Kidney epithelial cell (primary cell): ENCODE data around the gene ZG16B. TPM values are rescaled to one million over a fixed set of nuclear protein-coding genes. Genes with fewer than 3 reads are reported as not detected.
A peak's percentile ranks its signal among the peaks of the same experiment; 100 is the strongest.

ENCODE experiments used
- DNase-seq: peaks from one replicate; pipeline ENCODE4 v3.0.0-alpha.2; 2010; ENCODE audit warnings: low read depth
- H3K27me3 ChIP-seq: 2 replicates; pipeline ENCODE4 v1.6.0; 2011; ENCODE audit warnings: low read length; ENCODE audit not compliant: control insufficient read depth, insufficient read depth
- H3K36me3 ChIP-seq: 2 replicates; pipeline ENCODE4 v1.5.1; 2011; ENCODE audit warnings: low read length; ENCODE audit not compliant: control insufficient read depth, insufficient read depth
- H3K4me3 ChIP-seq: 2 replicates; pipeline ENCODE4 v1.5.1; 2011; ENCODE audit warnings: low read depth, mild to moderate bottlenecking, control low read depth, low read length
- total RNA-seq: library from RNA; depleted of rRNA; stranded (reverse); fragments of >200 nt; gene quantifications from 2 replicates; pipeline ENCODE4 v1.2.3, GENCODE V29; 2015
- TF ChIP-seq, protein P1 (sequence below): IDR thresholded peaks from 2 replicates; pipeline ENCODE4 v1.5.1; 2011; ENCODE audit warnings: mild to moderate bottlenecking, moderate library complexity, low read length, control low read depth, inconsistent platforms; ENCODE audit not compliant: insufficient read depth, poor library complexity, severe bottlenecking

The ZG16B gene
- total RNA-seq, 1 donor from 2014 or later, result 1.1 TPM

DNA sequence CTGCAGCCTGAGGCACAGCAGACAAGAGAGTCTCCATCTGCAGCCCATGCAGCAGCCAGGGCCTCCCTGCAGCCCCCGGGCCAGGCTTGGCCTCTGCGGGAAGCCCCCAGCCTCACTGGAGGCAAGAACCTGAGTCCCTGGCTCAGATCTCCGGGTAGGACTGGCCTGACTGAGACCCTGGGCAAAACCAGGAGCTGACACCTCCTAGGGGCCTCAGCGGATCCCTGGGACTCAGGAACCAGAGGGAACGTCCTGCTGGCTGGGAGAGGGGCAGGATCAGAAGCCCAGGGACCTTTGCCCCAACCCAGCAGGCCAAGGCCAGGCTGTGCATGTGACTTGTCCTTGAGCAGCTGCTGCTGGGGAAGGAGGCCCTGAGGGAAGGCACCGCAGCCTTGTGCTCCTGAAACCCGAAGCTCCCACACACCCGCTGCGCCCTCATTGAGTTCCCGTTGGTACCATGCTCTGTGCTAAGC lies 14.8 kb upstream of the ZG16B start:
- Histone ChIP-seq H3K4me3 (no peak overlapping the region), H3K36me3 (no peaks in the 10 kb centered on the region), H3K27me3 (peaks cover 7% of the 10 kb centered on the region)
- no peak for DNase-seq
- TF ChIP-seq, protein P1, sequence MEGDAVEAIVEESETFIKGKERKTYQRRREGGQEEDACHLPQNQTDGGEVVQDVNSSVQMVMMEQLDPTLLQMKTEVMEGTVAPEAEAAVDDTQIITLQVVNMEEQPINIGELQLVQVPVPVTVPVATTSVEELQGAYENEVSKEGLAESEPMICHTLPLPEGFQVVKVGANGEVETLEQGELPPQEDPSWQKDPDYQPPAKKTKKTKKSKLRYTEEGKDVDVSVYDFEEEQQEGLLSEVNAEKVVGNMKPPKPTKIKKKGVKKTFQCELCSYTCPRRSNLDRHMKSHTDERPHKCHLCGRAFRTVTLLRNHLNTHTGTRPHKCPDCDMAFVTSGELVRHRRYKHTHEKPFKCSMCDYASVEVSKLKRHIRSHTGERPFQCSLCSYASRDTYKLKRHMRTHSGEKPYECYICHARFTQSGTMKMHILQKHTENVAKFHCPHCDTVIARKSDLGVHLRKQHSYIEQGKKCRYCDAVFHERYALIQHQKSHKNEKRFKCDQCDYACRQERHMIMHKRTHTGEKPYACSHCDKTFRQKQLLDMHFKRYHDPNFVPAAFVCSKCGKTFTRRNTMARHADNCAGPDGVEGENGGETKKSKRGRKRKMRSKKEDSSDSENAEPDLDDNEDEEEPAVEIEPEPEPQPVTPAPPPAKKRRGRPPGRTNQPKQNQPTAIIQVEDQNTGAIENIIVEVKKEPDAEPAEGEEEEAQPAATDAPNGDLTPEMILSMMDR, result no peak

DNA sequence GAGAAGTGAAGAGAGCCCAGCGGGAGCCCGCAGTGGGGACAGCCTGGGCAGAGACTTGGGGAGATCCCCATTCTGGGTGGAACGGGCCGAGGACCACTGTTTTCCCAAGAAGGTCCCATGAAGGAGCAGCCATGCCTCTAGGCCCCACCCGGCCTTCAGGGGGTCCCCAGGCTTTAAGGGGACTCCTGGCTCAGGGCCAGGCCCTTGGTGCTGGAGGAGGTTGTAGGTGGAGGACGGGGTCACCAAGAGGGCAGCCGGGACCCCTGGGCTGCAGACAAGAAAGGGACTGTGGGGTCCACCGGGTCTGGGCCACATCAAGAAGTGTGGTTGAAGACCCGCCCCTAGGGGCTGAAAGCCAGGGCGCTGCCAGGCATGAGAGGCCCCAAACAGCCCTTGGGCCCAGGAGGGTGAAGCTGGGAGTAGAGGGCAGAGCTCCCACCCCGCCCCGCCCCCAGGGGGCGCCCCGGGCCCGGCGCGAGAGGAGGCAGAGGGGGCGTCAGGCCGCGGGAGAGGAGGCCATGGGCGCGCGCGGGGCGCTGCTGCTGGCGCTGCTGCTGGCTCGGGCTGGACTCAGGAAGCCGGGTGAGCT lies 13.3 kb upstream of the ZG16B start, which contains the start of gene PRSS21:
PRSS21 (plus strand) TSS at position 487 of the 589 bp plus-strand sequence; CDS start at position 519, 32 bp downstream.
- TF ChIP-seq, protein P1, result peak; percentile 28
- H3K27me3 ChIP-seq, result peaks cover 3% of the 10 kb centered on the region
- no peaks in the 10 kb centered on the region for H3K36me3 ChIP-seq
- peak within 1 kb of the TSS; percentile 14 for H3K4me3 ChIP-seq
- no peak for DNase-seq

DNA sequence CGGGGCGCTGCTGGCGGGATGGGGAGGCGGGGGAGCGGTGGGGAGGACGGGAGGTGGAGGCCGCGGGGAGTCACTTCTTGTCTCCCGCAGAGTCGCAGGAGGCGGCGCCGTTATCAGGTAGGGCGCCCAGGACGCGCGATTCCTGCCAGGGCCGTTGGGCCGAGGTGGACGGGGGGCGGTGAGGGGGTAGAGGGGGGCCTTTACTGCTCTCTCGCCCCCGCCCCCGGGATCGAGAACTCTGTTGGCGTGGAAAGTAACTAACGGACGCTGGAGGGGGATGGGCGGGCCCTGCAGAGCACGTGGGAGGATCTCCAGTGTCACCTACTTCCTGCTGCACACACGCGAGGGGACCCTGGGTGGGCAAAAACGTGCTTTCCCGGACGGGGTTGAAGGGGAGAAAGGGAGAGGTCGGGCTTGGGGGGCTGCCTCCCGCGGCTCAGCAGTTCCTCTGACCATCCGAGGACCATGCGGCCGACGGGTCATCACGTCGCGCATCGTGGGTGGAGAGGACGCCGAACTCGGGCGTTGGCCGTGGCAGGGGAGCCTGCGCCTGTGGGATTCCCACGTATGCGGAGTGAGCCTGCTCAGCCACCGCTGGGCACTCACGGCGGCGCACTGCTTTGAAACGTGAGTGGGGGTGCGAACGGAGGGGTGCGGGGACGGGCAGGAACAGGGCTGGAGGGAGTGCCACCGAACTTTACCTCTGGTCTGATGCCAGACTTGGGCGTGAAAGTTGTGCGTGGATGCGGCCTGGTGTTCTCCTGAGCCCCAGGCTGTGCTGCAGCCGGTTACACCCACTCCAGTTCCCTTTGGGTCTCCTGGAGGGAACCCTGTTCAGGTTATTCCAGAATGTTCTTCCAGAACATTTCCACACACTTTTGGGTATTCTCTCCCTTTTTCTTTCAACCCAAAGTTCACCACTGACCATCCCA lies 12.5 kb upstream of the ZG16B start:
- no peak for DNase-seq
- Histone ChIP-seq H3K4me3 (peak overlapping the region; percentile 14), H3K36me3 (no peaks in the 10 kb centered on the region), H3K27me3 (peaks cover 3% of the 10 kb centered on the region)
- TF ChIP-seq, protein P1, result no peak

DNA sequence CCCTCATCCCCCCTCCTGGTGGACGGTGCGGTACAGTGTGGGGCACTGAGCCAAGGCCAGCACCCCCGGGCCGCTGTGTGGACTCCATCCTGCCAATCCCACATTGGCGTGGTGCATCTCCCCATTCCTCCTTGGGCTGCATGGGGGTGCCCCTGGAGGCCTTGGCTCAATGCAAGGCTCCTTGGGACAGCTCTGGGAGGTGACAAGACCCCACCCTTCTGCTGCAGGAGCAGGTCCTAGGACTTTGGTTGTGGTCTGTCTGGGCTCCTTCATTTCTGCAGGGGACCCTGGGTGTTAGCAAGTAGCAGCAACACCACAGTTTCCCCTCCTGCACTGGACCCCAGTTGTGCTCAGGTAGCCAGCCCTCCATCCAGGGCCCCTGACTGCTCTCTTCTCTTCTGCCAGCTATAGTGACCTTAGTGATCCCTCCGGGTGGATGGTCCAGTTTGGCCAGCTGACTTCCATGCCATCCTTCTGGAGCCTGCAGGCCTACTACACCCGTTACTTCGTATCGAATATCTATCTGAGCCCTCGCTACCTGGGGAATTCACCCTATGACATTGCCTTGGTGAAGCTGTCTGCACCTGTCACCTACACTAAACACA lies 11.7 kb upstream of the ZG16B start:
- DNase-seq, result no peak
- Histone ChIP-seq H3K4me3 (no peak overlapping the region), H3K36me3 (no peaks in the 10 kb centered on the region), H3K27me3 (peaks cover 3% of the 10 kb centered on the region)
- TF ChIP-seq, protein P1, result no peak

DNA sequence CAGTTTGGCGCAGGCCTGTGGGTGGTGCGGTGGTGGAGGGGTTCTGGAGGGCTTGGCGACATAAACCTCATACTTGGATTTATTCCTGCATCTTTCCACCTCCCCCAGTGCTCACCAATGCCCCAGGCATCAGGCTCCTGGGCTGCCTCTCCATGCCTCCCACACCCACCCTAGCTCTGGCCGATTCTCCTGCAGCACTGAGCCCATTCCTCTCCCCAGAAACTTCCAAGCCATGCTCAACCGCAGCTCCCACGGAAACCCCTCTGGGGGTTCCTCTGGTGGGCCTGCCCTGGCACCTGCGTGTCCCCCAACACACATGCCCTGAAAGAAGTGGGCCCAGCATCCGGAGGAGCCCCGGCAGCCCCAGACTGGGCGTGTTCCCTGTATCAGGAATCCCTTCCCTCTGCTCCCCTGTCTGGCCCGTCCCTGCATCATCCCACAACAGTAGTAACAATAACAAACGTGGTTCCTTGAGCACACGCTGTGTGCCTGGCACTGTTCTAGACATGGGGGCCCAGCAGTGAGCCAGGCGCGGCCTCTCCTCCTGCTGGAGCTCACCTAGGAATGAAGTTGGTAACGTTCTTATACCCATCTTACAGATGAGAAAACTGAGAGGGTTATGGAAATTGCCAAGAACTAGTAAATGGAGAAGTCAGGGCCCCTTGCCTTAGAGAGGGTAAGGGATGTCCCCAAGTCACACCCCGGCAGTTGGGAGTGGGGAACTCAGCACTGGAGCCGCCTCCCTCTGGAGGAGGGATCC lies 10.7 kb upstream of the ZG16B start:
- H3K27me3 ChIP-seq, result peaks cover 3% of the 10 kb centered on the region
- TF ChIP-seq, protein P1, result no peak

More for the DNA sequence above, 10.7 kb upstream of the ZG16B start:
- no peaks in the 10 kb centered on the region for H3K36me3 ChIP-seq
- H3K4me3 ChIP-seq, result no peak overlapping the region
- no peak for DNase-seq
